ENCODE results near the gene YIPF1.
A peak's percentile ranks its signal among the peaks of the same experiment; 100 is the strongest.
"Not testable (repeated sequence)": the region's sequence is repeated elsewhere in the genome, so short reads cannot be mapped to it uniquely, and the experiment has no call there.

Gene YIPF1

DNA sequence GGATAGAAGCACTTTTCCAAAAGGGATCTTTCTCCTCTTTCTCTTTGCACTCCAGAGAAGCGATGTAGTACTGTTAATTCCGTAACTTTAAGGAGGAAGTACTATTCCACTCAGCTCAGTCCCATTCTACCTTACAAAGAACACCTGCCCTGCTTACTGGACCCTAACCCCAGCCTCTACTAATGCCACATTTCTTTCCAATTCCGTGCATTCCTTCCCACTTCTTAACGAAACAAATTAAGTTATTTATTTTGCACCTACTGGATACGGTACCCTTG, 52.0 kb downstream of the YIPF1 start:
- peak; percentile 0 to 16 for DNase-seq

DNA sequence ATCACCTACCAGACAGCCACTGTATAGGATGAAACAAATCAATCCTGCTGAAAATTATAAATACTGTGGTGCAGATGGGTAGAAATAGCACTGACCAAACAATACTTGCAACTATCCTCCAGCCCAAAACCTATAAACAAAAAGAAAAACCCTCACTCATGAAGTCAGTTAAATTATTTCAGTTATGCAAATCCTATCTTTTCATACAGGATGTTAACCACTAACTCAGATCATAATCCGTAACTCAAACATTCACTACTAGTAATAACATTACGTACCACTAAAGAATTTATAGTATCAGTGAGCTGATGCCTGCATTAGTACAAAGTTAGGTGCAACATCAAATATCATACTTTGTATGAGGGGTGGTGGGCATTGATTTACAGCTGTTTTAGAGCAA, 54.1 kb downstream of the YIPF1 start:
- no peak for DNase-seq

DNA sequence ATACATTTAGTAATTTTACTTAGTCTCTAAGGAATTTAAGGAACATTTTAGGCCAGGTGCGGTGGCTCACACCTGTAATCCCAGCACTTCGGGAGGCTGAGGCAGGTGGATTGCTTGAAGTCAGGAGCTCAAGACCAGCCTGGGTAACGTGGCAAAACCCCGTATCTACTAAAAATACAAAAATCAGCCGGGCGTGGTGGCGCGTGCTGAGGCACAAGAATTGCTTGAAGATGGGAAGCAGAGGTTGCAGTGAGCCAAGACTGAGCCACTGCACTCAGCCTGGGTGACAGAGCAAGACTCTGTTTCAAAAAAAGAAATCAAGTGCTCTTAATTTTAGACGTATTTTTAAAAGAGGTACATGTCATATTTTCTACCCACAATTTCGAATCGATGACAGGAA, 54.8 kb downstream of the YIPF1 start:
- DNase-seq, result no peak

DNA sequence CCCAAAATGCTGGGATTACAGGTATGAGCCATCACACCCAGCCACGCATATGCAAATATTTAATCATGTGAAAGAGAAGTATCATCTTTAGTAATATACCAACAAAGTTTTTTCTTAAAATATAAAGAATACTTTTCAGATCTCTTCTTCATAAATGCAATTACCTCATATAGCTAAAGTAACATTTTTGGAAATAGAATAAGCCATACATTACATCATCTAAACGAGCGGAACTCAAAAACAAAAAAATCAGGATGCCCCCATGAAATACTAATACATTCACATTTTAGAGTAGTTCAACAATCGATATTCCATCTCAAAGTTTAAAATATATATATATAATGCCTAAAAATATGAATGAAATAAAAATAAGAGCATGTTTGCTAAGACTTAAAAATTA, 56.2 kb downstream of the YIPF1 start:
- no peak for DNase-seq

DNA sequence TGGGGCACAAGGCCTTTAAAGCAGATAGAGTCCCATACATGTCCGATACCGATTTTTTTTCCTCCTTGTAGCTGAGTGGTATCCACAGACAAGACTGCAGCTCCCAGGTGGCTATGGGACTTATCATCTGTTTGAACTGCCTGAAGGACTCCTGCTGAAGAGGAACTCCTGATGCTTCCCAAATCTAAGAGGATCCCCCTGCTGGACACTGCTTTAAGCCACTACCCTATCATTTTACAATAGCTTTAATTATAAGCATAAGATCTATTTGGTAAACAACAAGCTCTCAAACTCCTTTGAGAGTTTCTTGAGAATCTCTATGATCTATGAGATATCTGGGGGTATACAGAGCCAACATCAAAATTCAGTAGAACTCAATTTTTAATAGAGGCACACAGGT, 63.2 kb downstream of the YIPF1 start:
- no peak for DNase-seq

DNA sequence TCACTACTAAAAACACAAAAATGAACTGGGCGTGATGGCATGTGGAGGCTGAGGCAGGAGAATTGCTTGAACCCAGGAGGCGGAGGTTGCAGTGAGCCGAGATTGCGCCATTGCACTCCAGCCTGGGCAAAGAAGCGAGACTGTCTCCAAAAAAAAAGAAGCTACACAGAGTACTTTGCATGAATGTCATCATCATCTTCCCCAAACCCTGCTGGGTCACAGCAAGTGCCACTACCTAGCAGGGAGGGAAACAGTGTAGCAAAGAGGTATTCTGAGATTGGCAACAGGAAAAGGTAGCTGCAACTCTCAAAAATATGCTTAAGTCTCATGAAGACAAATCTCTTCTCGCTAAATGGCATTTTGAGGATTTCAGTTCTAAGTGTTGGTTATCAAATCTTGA, 64.3 kb downstream of the YIPF1 start:
- DNase-seq, result no peak

DNA sequence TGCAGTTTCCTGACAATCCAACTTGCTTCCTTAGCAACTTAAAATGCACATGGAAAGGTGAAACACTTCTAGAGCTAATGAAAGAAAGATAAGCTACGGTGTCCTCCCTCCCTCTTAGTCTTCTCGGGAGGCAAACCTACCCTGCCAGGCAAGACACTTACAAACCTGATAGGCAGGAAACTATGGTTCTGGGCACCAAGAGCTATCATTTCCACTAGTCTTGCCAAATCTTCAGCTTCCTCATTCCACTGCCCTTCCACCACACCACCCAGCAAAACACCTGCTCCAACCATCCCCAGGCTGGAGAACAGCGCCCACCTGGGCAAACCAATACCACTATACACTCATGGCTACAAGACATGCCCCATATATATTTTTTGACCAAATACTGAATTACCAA, 66.7 kb downstream of the YIPF1 start:
- DNase-seq, result no peak

DNA sequence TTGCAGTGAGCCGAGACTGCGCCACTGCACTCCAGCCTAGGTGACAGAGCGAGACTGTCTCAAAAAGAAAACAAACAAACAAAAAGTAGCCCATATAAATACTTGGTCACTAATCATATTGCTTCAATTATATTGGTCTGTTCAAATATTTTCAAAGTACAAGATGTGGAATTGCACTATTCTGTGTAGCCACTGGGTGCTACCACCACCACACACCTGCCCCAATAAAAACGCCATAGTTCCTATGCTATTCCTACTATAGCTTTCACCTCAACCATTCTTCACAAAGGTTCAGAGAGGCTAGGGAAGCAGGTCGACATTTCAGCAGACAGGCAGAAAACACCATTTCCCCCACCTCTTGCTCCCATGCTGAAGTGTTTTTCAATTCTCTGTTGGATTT, 68.2 kb downstream of the YIPF1 start:
- DNase-seq, result no peak

DNA sequence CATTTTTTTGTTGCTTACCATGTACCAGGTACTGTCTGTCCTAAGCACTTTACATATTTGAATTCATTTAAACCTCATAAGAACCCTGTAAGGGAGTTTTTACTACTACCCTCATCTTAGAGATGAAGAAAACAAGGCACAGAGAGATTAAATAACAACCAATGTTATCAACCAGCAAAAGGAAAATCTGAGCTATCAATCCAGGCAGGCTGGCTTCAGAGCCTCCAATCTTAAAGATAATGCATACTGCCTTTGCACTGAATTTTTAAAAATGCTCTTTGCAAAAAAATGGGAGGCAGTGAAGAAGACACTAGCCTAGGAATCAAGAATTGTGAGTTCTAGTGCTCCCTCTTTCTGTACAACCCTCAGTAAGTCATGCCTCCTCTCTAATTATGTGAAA, 70.2 kb downstream of the YIPF1 start:
- DNase-seq, result no peak

DNA sequence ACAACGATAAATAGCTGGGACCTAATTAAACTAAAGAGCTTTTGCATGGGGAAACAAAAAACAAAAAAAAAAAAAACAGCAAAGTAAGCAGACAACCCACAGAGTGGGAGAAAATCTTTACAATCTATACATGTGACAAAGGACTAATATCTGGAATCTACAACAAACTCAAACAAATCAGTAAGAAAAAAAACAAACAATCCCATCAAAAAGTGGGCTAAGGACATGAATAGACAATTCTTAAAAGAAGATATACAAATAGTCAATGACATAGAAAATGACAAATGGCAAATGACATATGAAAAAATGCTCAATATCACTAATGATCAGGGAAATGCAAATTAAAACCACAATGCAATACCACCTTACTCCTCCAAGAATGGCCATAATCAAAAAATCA, 73.0 kb downstream of the YIPF1 start:
- not testable (repeated sequence) for DNase-seq

DNA sequence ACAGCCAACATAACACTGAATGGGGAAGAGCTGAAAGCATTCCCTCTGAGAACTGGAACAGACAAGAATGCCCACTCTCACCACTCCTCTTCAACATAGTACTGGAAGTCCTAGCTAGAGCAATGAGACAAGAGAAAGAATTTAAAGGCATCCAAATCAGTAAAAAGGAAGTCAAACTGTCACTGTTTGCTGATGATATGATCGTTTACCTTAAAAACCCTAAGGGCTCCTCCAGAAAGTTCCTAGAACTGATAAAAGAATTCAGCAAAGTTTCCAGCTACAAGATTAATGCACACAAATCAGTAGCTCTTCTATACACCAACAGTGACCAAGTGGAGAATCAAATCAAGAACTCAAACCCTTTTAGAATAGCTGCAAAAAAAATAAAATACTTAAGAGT, 74.1 kb downstream of the YIPF1 start:
- DNase-seq, result not testable (repeated sequence)

DNA sequence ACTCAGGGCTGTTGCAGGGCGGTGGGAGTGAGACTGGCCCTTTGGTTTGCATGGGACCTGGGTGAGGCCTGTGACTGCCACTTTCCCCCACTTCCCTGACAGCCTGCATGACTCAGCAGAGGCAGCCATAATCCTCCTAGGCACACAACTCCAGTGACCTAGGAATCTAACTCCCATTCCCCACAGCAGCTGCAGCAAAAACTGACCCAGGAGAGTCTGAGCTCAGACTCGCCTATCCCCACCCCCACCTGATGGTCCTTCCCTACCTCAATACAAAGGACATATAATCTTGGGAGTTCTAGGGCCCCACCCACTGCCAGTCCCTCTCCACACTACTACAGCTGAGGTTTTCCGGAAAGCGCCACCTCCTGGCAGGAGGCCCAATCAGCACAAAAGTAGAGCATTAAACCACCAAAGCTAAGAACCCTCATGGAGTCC, 78.2 kb downstream of the YIPF1 start:
- DNase-seq, result peak in 1 of 2 donors; percentile 4

DNA sequence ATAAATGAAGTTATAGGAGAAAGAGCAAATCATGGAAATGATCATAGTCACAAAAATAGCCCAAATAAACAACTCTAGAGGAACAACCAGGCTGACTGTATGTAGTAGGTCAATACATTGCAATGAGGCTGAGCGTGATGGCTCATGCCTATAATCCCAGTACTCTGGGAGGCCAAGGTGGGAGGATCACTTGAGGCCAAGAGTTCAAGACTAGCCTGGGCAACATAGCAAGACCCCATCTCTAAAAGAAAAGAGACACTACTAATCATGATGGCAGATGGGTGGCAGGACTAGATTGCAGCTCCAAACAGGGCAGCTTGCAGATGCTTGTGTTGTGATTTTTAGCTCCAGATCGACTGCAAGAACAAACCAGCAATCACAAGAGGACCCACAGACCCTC, 79.1 kb downstream of the YIPF1 start:
- no peak for DNase-seq

DNA sequence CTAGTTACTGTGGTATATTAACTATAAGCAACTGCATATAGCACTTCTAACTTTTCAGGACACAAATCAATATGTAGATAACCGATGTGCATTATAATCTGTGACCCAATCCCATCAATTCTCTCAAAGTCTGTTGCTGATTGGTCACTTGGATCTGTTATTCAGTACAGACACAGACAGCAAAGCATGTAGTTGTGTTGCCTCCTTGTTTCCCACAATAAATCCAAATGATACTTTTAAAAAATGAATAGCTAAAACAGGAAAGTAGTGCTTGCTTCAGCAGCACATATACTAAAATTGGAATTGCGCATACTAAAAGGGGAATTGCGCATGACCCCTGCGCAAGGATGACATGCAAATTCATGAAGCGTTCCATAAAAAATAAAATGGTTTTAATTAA, 79.6 kb downstream of the YIPF1 start:
- no peak for DNase-seq

DNA sequence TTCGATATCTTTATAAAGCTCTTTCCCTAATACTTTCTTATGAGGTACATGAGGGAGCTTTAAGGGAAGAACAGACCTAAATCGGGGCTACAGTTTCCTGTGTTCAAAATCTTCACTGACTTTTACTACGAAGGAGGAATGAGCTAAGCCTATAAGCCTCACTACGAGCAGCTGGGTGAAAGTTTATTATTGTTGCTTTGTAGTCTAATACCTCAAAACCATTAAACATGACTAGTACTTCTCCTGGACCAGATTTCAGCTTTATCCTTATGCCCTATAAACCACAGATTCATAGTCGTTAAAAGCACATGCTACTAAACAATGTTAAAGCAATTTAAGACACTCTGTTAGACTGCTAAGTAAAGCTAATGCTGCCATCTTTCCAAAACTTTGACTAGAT, 81.7 kb downstream of the YIPF1 start:
- no peak for DNase-seq

DNA sequence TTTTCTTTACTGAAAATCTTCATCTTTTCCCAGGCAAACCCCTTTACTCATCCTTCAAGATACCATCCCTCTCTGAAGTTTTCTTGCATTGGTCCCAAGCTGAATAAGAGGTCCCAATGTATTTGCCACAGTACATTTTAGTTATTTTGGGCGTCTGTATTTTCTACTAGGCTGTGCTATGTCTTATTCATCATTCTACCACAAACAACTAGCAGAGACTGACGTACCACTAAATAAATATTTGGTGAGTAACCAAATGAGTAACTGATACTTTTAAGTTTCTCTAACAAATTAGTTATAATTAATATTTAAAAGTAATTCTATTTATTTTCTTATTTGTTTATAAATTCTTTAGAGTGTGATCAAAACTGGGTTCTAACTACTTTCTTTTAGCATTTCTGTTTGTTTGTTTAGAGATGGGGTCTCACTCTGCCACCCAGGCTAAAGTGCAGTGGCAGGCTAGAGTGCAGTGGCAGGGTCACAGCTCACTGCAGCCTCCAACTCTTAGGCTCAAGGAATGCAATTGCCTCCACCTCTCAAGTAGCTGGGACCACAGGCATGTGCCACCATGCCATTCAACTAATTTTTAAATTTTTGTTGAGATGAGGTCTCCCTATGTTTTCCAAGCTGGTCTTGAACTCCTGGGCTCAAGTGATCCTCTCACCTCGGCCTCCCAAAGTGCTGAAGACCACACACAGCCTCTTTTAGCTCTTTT, 84.6 kb downstream of the YIPF1 start:
- DNase-seq, result no peak

DNA sequence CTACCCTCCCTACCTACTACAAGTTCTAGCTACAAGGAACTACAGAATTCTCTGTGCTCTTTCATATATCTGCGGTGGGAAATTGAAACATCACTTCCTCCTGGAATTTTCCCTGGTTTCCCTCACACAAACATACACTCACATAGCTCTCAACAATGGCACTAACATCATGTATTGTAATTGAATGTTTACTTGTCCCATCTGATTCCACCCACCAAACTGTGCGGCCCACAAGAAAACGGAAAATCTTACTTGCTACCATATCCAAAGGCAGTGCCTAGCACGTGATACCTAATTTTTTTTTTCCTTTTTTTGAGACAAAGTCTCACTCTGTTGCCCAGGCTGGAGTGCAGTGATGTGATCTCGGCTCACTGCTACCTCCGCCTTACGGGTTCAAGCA, 85.4 kb downstream of the YIPF1 start:
- DNase-seq, result no peak

All from inflammatory macrophage treated with lipopolysaccharide for 1 hour (primary cell).